Adrenal gland (tissue), 5 donors: ENCODE measurements around the gene MTFR1L.

Source experiments
- POLR2A ChIP-seq, 2 donors: fragments of 450-650 bp; IDR thresholded peaks; one replicate each; pipeline ENCODE4 v1.6.1; 2017; ENCODE audit warnings: antibody characterized with exemption in 2 of 2, mild to moderate bottlenecking in 2 of 2, moderate library complexity in 1 of 2
- TF ChIP-seq, protein P1 (sequence below), 6 experiments: fragments of 450-650 bp in 4 of 6; fragments of 200-600 bp in 2 of 6; sonication (generic) in 1 of 6; IDR thresholded peaks; 1 replicate in 5 of 6; 2 replicates in 1 of 6; pipeline versions ENCODE4 v1.5.1 to v1.8.0; 2016 to 2021; ENCODE audit warnings: antibody characterized with exemption in 6 of 6, mild to moderate bottlenecking in 2 of 6, moderate library complexity in 1 of 6
- donor health status: DM: no; HTN: no; CAD: no.

DNA sequence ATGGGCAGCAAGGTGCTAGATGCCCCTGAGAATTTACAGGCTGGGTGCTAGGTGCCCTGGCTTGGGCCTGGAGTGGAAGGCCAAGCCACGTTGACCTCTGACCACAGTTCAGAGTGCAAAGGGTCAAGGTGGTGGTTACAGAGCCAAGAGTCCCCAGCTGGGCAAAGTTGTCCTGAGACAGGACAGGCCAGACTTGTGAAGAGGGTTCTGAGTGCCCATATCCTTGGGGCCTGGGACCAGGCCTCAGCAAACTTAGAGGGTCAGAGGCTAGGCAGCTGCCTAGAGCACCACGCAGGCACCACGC lies 38.7 kb upstream of the MTFR1L start:
- TF ChIP-seq, protein P1, sequence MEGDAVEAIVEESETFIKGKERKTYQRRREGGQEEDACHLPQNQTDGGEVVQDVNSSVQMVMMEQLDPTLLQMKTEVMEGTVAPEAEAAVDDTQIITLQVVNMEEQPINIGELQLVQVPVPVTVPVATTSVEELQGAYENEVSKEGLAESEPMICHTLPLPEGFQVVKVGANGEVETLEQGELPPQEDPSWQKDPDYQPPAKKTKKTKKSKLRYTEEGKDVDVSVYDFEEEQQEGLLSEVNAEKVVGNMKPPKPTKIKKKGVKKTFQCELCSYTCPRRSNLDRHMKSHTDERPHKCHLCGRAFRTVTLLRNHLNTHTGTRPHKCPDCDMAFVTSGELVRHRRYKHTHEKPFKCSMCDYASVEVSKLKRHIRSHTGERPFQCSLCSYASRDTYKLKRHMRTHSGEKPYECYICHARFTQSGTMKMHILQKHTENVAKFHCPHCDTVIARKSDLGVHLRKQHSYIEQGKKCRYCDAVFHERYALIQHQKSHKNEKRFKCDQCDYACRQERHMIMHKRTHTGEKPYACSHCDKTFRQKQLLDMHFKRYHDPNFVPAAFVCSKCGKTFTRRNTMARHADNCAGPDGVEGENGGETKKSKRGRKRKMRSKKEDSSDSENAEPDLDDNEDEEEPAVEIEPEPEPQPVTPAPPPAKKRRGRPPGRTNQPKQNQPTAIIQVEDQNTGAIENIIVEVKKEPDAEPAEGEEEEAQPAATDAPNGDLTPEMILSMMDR (IDR thresholded peaks at IDR 0.05) = no peak
- TF ChIP-seq POLR2A (IDR thresholded peaks at IDR 0.05) = no peak
